ENCODE results near the gene TRIM44.

Gene TRIM44

DNA sequence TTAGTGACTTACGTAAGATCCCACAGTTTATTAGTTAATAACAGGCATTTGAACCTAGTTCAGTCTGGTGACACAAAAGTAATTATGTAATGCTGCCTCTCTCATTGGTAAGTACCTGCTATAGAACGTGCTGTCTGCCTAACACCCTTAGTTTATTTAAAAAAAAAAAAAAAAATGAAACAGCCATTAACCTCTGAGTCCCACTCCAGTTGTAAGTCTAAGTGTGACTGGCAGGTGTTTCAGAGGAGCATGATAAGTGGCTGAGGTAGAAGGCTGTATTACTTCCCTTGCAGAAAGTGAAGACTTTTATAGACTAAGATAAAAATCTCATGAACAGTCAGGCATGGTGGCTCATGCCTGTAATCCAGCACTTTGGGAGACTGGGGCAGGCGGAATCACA, 140.5 kb downstream of the TRIM44 start:
- Histone ChIP-seq H3K27ac (ENCODE audit: low read length) (no peak overlapping the region), H3K36me3 (ENCODE audit: control insufficient read depth in 2 of 2, insufficient read depth in 2 of 2, low read length in 2 of 2) (peaks cover 0 to 5% of the 10 kb centered on the region in 2 donors), H3K27me3 (ENCODE audit: control insufficient read depth in 1 of 2, insufficient read depth in 2 of 2, low read length in 2 of 2) (no peaks in the 10 kb centered on the region), H3K4me3 (ENCODE audit: low read length in 2 of 2) (no peak overlapping the region), H3K4me1 (ENCODE audit: control insufficient read depth, insufficient read depth, low read length) (no peaks in the 10 kb centered on the region), H3K9me3 (ENCODE audit: control insufficient read depth in 2 of 2, low read length in 2 of 2) (no peaks in the 10 kb centered on the region), H3K9ac (ENCODE audit: low read length in 2 of 2) (no peak overlapping the region)

DNA sequence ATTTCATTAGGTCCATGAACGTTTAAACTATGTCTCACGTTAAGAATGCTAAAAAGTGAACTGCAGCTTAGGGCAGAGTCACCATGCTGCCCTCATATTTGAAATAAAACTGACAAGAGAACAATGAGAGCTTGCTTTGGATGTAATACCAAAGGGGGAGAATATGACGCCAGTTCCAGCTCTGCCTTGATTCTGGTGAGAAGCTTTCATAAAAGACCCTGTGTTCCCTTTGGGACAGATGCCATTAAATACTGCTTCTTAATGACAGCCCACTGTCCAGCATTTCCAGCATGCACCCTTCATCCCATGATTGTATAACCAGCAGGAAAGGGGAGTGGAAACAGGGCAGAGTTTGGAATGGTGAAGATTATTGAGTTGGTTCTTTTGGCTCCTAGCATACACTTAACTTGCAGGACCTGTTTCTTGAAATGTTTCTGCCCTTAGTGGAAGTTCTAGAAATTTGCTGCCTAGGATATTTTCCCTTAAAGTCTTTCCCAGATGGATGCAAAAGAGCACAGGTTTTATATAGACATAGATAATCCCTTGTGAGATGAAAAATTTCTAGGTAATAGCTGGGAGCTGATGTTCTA, 142.0 kb downstream of the TRIM44 start:
- H3K9ac ChIP-seq (ENCODE audit: low read length in 2 of 2) = no peak overlapping the region
- no peak overlapping the region for H3K27ac ChIP-seq (ENCODE audit: low read length)
- H3K4me3 ChIP-seq (ENCODE audit: low read length in 2 of 2) = no peak overlapping the region
- no peaks in the 10 kb centered on the region for H3K4me1 ChIP-seq (ENCODE audit: control insufficient read depth, insufficient read depth, low read length)
- no peaks in the 10 kb centered on the region for H3K27me3 ChIP-seq (ENCODE audit: control insufficient read depth in 1 of 2, insufficient read depth in 2 of 2, low read length in 2 of 2)
- H3K36me3 ChIP-seq (ENCODE audit: control insufficient read depth in 2 of 2, insufficient read depth in 2 of 2, low read length in 2 of 2) = peaks cover 0 to 7% of the 10 kb centered on the region in 2 donors
- no peaks in the 10 kb centered on the region for H3K9me3 ChIP-seq (ENCODE audit: control insufficient read depth in 2 of 2, low read length in 2 of 2)

DNA sequence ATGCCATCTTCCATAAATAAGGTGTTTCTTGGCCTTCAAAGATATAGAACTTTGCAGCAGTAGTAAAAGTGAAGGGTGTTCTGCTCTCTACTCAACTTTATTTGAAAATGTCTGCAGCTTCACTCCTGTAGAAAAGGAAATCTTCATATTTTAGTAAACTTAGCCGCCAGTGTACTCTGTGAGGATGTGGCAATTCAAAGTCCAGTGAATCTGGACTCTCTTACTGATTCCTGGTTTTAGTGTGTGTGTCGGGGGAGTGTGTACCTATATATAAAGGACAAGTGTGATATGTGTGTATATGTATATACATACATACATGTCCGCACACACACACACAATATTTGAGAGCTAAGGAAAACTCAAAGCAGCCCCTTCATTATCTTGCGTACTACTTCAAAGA, 147.0 kb downstream of the TRIM44 start:
- Histone ChIP-seq H3K36me3 (ENCODE audit: control insufficient read depth in 2 of 2, insufficient read depth in 2 of 2, low read length in 2 of 2) (peaks cover 0 to 8% of the 10 kb centered on the region in 2 donors), H3K4me3 (ENCODE audit: low read length in 2 of 2) (no peak overlapping the region), H3K4me1 (ENCODE audit: control insufficient read depth, insufficient read depth, low read length) (no peaks in the 10 kb centered on the region), H3K27me3 (ENCODE audit: control insufficient read depth in 1 of 2, insufficient read depth in 2 of 2, low read length in 2 of 2) (no peaks in the 10 kb centered on the region), H3K9me3 (ENCODE audit: control insufficient read depth in 2 of 2, low read length in 2 of 2) (no peaks in the 10 kb centered on the region), H3K27ac (ENCODE audit: low read length) (no peak overlapping the region), H3K9ac (ENCODE audit: low read length in 2 of 2) (no peak overlapping the region)

DNA sequence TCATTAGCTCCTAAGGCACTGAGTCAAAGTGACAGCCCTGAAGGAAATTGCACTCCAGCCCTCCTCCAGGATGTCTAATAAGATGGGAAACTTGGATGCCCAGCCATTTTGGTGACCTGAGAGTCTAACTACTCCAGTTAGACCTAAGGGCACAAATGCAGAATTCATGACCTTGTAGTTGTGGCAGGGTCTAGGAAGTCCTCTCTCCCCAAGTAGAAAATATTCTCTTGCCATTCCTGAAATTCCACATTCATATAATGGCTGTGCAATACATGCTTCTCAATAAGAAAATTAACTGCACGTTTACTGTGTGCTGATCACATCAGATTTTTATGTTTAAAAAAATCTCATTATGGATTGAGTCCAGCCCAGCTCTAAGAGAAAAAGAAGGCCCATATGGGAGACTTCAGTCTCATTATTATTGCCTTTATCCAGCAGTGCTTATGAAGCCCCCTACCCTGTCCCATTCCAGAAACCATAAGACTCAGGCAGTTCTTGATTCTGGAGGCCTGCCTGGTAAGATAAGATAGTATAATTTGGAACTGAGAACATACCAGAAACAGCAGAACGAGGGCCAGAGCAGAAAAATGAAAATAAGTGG, 147.6 kb downstream of the TRIM44 start:
- Histone ChIP-seq H3K27me3 (ENCODE audit: control insufficient read depth in 1 of 2, insufficient read depth in 2 of 2, low read length in 2 of 2) (no peaks in the 10 kb centered on the region), H3K27ac (ENCODE audit: low read length) (no peak overlapping the region), H3K4me1 (ENCODE audit: control insufficient read depth, insufficient read depth, low read length) (no peaks in the 10 kb centered on the region), H3K9me3 (ENCODE audit: control insufficient read depth in 2 of 2, low read length in 2 of 2) (no peaks in the 10 kb centered on the region), H3K9ac (ENCODE audit: low read length in 2 of 2) (no peak overlapping the region), H3K36me3 (ENCODE audit: control insufficient read depth in 2 of 2, insufficient read depth in 2 of 2, low read length in 2 of 2) (peaks cover 0 to 8% of the 10 kb centered on the region in 2 donors), H3K4me3 (ENCODE audit: low read length in 2 of 2) (no peak overlapping the region)

DNA sequence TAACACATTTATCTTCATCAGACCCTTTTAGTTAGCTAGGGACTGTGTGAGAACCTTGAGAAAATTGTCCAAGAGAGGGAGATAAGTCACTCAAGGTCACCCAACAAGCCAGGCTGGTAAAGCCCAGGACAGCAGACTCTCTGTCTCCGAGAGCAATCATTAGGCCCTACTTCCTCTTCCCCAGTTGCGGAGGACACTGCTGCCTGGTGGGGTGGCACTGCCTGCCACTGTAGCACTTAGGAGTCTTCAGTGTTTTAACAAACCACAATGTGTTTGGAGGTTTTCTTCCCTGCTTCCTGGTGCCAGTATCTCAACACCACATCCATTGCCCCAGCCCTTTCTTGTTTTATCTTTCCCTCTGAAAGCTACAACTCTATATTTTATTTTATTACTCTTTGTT, 149.2 kb downstream of the TRIM44 start:
- Histone ChIP-seq H3K36me3 (ENCODE audit: control insufficient read depth in 2 of 2, insufficient read depth in 2 of 2, low read length in 2 of 2) (peaks cover 0 to 3% of the 10 kb centered on the region in 2 donors), H3K27ac (ENCODE audit: low read length) (no peak overlapping the region), H3K4me1 (ENCODE audit: control insufficient read depth, insufficient read depth, low read length) (no peaks in the 10 kb centered on the region), H3K27me3 (ENCODE audit: control insufficient read depth in 1 of 2, insufficient read depth in 2 of 2, low read length in 2 of 2) (no peaks in the 10 kb centered on the region), H3K9ac (ENCODE audit: low read length in 2 of 2) (no peak overlapping the region), H3K4me3 (ENCODE audit: low read length in 2 of 2) (no peak overlapping the region), H3K9me3 (ENCODE audit: control insufficient read depth in 2 of 2, low read length in 2 of 2) (no peaks in the 10 kb centered on the region)

DNA sequence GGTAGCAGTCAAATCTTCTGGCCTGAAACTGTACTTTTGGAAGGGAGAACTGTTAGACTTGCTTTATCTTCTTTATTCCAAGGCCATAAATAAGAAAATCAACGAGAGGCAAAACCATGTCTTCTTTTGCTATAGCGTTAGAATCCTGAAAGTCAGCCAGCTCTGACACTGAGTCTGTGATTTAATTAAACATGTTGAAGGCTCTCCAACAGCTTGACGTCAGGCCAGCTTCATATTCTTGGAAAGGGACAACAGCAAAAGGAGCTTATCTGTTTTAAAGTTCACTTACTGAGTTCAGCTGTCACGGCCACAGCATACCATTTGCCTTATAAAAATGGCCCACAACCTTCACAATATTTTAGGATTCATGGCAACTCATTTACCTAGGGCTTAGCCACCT, 150.3 kb downstream of the TRIM44 start:
- H3K36me3 ChIP-seq (ENCODE audit: control insufficient read depth in 2 of 2, insufficient read depth in 2 of 2, low read length in 2 of 2) = peaks cover 0 to 3% of the 10 kb centered on the region in 2 donors
- H3K4me3 ChIP-seq (ENCODE audit: low read length in 2 of 2) = no peak overlapping the region
- H3K9me3 ChIP-seq (ENCODE audit: control insufficient read depth in 2 of 2, low read length in 2 of 2) = no peaks in the 10 kb centered on the region
- no peak overlapping the region for H3K27ac ChIP-seq (ENCODE audit: low read length)
- H3K9ac ChIP-seq (ENCODE audit: low read length in 2 of 2) = no peak overlapping the region
- no peaks in the 10 kb centered on the region for H3K27me3 ChIP-seq (ENCODE audit: control insufficient read depth in 1 of 2, insufficient read depth in 2 of 2, low read length in 2 of 2)
- no peaks in the 10 kb centered on the region for H3K4me1 ChIP-seq (ENCODE audit: control insufficient read depth, insufficient read depth, low read length)

DNA sequence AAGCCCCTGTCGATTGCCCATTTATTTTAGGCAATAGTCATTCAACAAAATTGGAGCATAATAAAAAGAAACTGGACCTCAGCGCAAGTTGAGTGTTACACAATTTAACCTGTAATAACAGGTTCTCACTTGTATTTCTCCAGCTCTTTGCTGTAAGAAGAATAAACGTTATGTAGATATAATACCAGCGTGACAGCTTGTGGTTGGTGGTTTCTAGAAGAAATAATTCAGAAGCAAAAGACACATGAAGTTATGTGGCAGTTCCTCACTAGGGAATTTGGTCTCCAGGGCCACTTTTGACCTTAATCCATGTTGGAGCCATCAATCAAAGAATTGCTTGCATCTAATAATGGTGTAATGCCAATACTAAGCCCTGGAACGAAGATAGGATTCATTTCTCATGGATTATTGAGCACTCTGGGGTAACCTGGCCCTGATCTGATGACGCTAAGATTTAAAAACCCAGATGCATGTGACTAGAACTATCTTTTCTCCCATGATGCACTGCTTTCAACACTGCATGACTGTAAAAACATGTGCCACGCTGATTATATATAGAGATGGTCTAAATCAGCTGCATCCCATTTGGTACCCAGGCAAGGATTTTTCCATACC, 151.6 kb downstream of the TRIM44 start:
- Histone ChIP-seq H3K36me3 (ENCODE audit: control insufficient read depth in 2 of 2, insufficient read depth in 2 of 2, low read length in 2 of 2) (peaks cover 0 to 3% of the 10 kb centered on the region in 2 donors), H3K9me3 (ENCODE audit: control insufficient read depth in 2 of 2, low read length in 2 of 2) (no peaks in the 10 kb centered on the region), H3K27ac (ENCODE audit: low read length) (no peak overlapping the region), H3K4me1 (ENCODE audit: control insufficient read depth, insufficient read depth, low read length) (no peaks in the 10 kb centered on the region), H3K27me3 (ENCODE audit: control insufficient read depth in 1 of 2, insufficient read depth in 2 of 2, low read length in 2 of 2) (no peaks in the 10 kb centered on the region), H3K9ac (ENCODE audit: low read length in 2 of 2) (no peak overlapping the region), H3K4me3 (ENCODE audit: low read length in 2 of 2) (no peak overlapping the region)

DNA sequence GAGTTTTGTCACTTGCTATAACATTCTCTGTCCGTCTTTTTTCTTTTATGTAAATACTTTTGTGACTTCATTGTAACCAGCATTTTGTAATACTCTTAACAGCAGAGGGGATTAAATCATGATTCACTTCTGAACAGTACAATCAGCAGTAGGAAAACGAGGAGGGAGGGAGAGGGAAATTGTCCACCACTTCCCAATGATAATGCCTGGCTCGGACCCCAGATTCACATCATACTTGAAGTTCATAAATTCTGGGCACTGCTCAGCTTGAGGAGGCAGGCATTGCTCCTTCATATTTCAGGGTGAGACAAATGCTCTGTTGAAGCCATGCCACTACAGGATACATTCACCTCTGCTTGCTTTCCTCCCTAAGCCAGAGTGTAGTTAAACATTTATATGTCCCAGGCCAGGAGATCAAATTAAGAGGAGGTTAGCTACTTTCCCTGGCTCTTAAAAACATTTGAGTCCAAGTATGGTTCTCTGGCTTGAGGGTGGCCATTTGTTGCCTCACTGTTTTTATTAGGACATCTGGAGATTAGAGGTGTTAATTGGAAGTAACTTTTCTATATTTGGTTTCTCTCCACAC, 152.2 kb downstream of the TRIM44 start:
- no peak overlapping the region for H3K9ac ChIP-seq (ENCODE audit: low read length in 2 of 2)
- no peaks in the 10 kb centered on the region for H3K4me1 ChIP-seq (ENCODE audit: control insufficient read depth, insufficient read depth, low read length)
- H3K27me3 ChIP-seq (ENCODE audit: control insufficient read depth in 1 of 2, insufficient read depth in 2 of 2, low read length in 2 of 2) = no peaks in the 10 kb centered on the region
- peaks cover 0 to 2% of the 10 kb centered on the region in 2 donors for H3K36me3 ChIP-seq (ENCODE audit: control insufficient read depth in 2 of 2, insufficient read depth in 2 of 2, low read length in 2 of 2)
- H3K9me3 ChIP-seq (ENCODE audit: control insufficient read depth in 2 of 2, low read length in 2 of 2) = no peaks in the 10 kb centered on the region
- H3K27ac ChIP-seq (ENCODE audit: low read length) = no peak overlapping the region
- no peak overlapping the region for H3K4me3 ChIP-seq (ENCODE audit: low read length in 2 of 2)

DNA sequence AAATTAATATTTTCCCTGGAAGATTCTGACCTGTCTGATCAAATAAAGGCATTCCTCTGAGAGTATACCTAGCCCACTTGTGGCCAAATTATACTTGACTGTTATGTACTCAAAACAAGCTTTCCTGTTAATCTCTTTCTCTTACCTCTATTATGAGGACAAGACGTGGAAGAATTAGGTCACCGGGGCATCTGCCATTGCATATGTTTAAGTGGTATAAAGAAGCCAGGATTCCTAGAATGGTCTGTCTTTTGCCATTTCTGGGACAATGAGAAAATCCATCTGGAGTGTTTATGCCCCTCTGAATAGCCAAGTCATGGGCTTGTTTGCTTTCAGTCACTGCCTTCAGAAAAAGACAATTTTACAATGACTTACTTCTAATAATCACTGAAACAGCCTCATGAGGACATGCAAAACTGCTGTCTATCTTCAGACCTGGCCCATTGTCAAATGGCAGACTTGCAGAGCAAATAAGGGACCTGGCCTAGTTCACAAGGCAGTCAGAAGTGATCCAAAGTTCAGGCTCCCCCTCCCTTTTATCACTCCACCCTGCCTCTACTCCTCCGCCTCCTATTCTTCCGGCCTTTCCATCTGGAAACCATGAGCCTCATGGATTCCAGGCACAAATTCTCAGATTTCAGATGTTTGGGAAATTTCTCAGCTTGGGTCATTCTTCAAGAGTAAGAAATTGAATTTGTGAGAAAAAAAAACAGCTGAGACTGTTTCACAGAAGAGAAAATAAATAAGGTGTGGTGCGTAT, 153.2 kb downstream of the TRIM44 start:
- Histone ChIP-seq H3K27me3 (ENCODE audit: control insufficient read depth in 1 of 2, insufficient read depth in 2 of 2, low read length in 2 of 2) (no peaks in the 10 kb centered on the region), H3K36me3 (ENCODE audit: control insufficient read depth in 2 of 2, insufficient read depth in 2 of 2, low read length in 2 of 2) (no peaks in the 10 kb centered on the region), H3K9ac (ENCODE audit: low read length in 2 of 2) (no peak overlapping the region), H3K27ac (ENCODE audit: low read length) (no peak overlapping the region), H3K4me1 (ENCODE audit: control insufficient read depth, insufficient read depth, low read length) (no peaks in the 10 kb centered on the region), H3K4me3 (ENCODE audit: low read length in 2 of 2) (no peak overlapping the region), H3K9me3 (ENCODE audit: control insufficient read depth in 2 of 2, low read length in 2 of 2) (no peaks in the 10 kb centered on the region)

DNA sequence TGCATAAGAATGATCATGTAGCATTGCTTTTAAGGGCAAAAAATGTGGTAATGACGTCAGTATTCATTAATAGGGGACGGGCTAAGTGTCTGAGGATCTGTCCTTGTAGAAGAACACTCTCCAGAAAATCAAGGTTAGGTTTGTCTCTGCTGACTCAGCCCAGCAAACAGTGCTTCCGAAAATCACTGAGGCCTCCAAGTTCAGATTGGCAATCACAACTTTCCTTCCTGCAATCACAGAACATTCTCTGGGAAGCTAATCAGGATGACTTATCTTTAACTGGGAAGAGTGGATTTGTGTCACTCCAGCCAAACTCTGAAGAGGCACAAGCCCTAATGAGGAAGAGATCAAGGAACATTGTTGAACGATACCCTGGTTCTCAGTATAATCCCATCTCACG, 158.0 kb downstream of the TRIM44 start:
- no peak overlapping the region for H3K4me3 ChIP-seq (ENCODE audit: low read length in 2 of 2)
- H3K36me3 ChIP-seq (ENCODE audit: control insufficient read depth in 2 of 2, insufficient read depth in 2 of 2, low read length in 2 of 2) = no peaks in the 10 kb centered on the region
- no peak overlapping the region for H3K9ac ChIP-seq (ENCODE audit: low read length in 2 of 2)
- H3K9me3 ChIP-seq (ENCODE audit: control insufficient read depth in 2 of 2, low read length in 2 of 2) = no peaks in the 10 kb centered on the region
- no peak overlapping the region for H3K27ac ChIP-seq (ENCODE audit: low read length)
- H3K27me3 ChIP-seq (ENCODE audit: control insufficient read depth in 1 of 2, insufficient read depth in 2 of 2, low read length in 2 of 2) = no peaks in the 10 kb centered on the region
- no peaks in the 10 kb centered on the region for H3K4me1 ChIP-seq (ENCODE audit: control insufficient read depth, insufficient read depth, low read length)

Measured in stomach smooth muscle (tissue), 2 donors.